Measurements from ENCODE around the gene SNRNP25. TPM values are rescaled to one million over a fixed set of nuclear protein-coding genes. Genes with fewer than 3 reads are reported as not detected.

The SNRNP25 gene
- total and polyA plus RNA-seq, 2 donors (not counting 3 experiments of a cell fraction or from before 2014, with no cell fraction given) = 41.8 to 49.6 TPM

GRCh38 chr16:88613-89012 is 35.0 kb downstream of the SNRNP25 start:
- DNase-seq (ENCODE audit: low read depth, low spot score) (no peak), FAIRE-seq (no peak)
- no peak overlapping the region for H2AFZ ChIP-seq (ENCODE audit: low read depth, low read length)
- no peak overlapping the region for H3K9ac ChIP-seq (replicated peaks; ENCODE audit: extremely low read depth, insufficient read depth, low read length)
- no TSS peak for BruUV-seq (replicated peaks)
- peaks cover 27% of the 10 kb centered on the region for H3K4me1 ChIP-seq (ENCODE audit: control insufficient read depth, extremely low read depth, insufficient read depth, low read length)
- intact Hi-C loops (cut with micrococcal nuclease) (no loop called here), dilution Hi-C loops (cut with MboI; ENCODE audit: extremely low pct_ligation_motif_present, low sequenced_read_pairs) (no loop called here)
- H3K27ac ChIP-seq (ENCODE audit: insufficient read depth, low read depth, low read length) = no peak overlapping the region
- no peaks in the 10 kb centered on the region for H3K9me1 ChIP-seq (replicated peaks; ENCODE audit: control insufficient read depth, extremely low read depth, insufficient read depth, low read length)
- H3K36me3 ChIP-seq (ENCODE audit: control insufficient read depth in 2 of 2, extremely low read depth in 1 of 2, insufficient read depth in 2 of 2, low read length in 2 of 2) = peaks cover 3 to 30% of the 10 kb centered on the region in 2 experiments
- H3K9me3 ChIP-seq (replicated peaks; ENCODE audit: control insufficient read depth, insufficient read depth, low read length) = no peaks in the 10 kb centered on the region
- CTCF ChIA-PET = interaction anchor here (1.7 to 17.6 kb wide), 2 partner anchors 18 kb away, joined by 3 to 790 read pairs; partner anchors contain the start of genes MPG and RHBDF1
- no peak overlapping the region for H3K4me3 ChIP-seq (replicated peaks in 1 of 3; ENCODE audit: insufficient read depth in 1 of 3, low read depth in 1 of 3, low read length in 3 of 3)
- TF ChIP-seq POLR2A (IDR thresholded peaks at IDR 0.05; ENCODE audit: low read depth, low read length) (no peak), FOS (IDR thresholded peaks at IDR 0.05; ENCODE audit: borderline replicate concordance, insufficient read depth, low read length) (no peak), MAX (IDR thresholded peaks at IDR 0.05; ENCODE audit: insufficient read depth, insufficient read length) (no peak), CTCF (IDR thresholded peaks at IDR 0.05; ENCODE audit: extremely low read depth in 1 of 2, insufficient read depth in 1 of 2, low read depth in 1 of 2, low read length in 2 of 2) (no peak), POLR2AphosphoS5 (IDR thresholded peaks at IDR 0.05; ENCODE audit: insufficient read depth, low read depth, low read length) (no peak), EZH2 (IDR thresholded peaks at IDR 0.05; ENCODE audit: borderline replicate concordance, low read depth, low read length, severe bottlenecking) (no peak), MYC (IDR thresholded peaks at IDR 0.05; ENCODE audit: low read depth, low read length) (no peak), GATA2 (IDR thresholded peaks at IDR 0.05; ENCODE audit: insufficient read depth, insufficient read length, low read depth, low read length) (no peak), JUN (IDR thresholded peaks at IDR 0.05; ENCODE audit: borderline replicate concordance, insufficient read depth, insufficient read length, low read depth) (no peak)
- H4K20me1 ChIP-seq (replicated peaks; ENCODE audit: control insufficient read depth, extremely low read depth, insufficient read depth, low read length) = no peaks in the 10 kb centered on the region
- H3K27me3 ChIP-seq (ENCODE audit: control insufficient read depth in 2 of 2, insufficient read depth in 2 of 2, low read length in 2 of 2) = no peaks in the 10 kb centered on the region
- no peak overlapping the region for H3K4me2 ChIP-seq (ENCODE audit: insufficient read depth, low read length)
- no peaks in the 10 kb centered on the region for H3K79me2 ChIP-seq (ENCODE audit: control insufficient read depth, insufficient read depth, low read length)
- POLR2A ChIA-PET = no interaction called here
